B cell (primary cell): Measurements from ENCODE around the gene PRXL2A. TPM values are rescaled to one million over a fixed set of nuclear protein-coding genes. Genes with fewer than 3 reads are reported as not detected.

Source experiments
- ATAC-seq: fragments of 200-7000 bp; cut with Tn5 transposase; one replicate; pipeline ENCODE4 v1.10.0; 2021; ENCODE audit warnings: low read depth, mild to moderate bottlenecking, moderate number of reproducible peaks, moderate library complexity
- CTCF ChIA-PET: fragments of 350-600 bp; sonication (Branson Sonifier 250); formaldehyde crosslinking; loops from one replicate; lab custom pipeline; 2021; ENCODE audit warnings: antibody characterized with exemption, inconsistent platforms; lab: Charles Lee
- POLR2A ChIA-PET: fragments of 350-600 bp; sonication (Branson Sonifier 250); formaldehyde crosslinking; loops from one replicate; lab custom pipeline; 2021; ENCODE audit warnings: antibody characterized with exemption; lab: Charles Lee
- DNase-seq: peaks from one replicate; pipeline ENCODE4 v3.0.0; 2013
- H2AFZ ChIP-seq: 2 replicates; pipeline ENCODE4 v1.6.1; 2012; ENCODE audit warnings: mild to moderate bottlenecking, low read depth, low read length; ENCODE audit not compliant: insufficient read depth, poor library complexity, severe bottlenecking
- H3K27ac ChIP-seq, 2 donors: 1 replicate in 1 of 2; 2 replicates in 1 of 2; pipeline ENCODE4 v1.5.1; 2012 to 2013; ENCODE audit warnings: low read length in 2 of 2, mild to moderate bottlenecking in 2 of 2, moderate library complexity in 1 of 2
- H3K27me3 ChIP-seq, 4 experiments: fragments of 200-600 bp in 1 of 4; sonication (generic) in 1 of 4; replicated peaks in 1 of 4; 1 replicate in 2 of 4; 2 replicates in 2 of 4; pipeline versions ENCODE4 v1.6.1 to v1.7.0; 2013 to 2016; ENCODE audit warnings: low read length in 3 of 4, mild to moderate bottlenecking in 2 of 4, mixed read lengths in 1 of 4, moderate library complexity in 1 of 4; ENCODE audit not compliant: insufficient read depth in 4 of 4, control insufficient read depth in 3 of 4; ENCODE audit errors: control extremely low read depth in 1 of 4
- H3K36me3 ChIP-seq, 2 experiments: replicated peaks in 1 of 2; 1 replicate in 1 of 2; 2 replicates in 1 of 2; pipeline versions ENCODE4 v1.6.1 to v1.7.1; 2013; ENCODE audit warnings: low read length in 1 of 2; ENCODE audit not compliant: insufficient read depth in 2 of 2, control insufficient read depth in 1 of 2; ENCODE audit errors: control extremely low read depth in 1 of 2, extremely low read depth in 1 of 2
- H3K4me1 ChIP-seq, 2 donors: fragments of 200-600 bp in 1 of 2; sonication (generic) in 1 of 2; 1 replicate in 1 of 2; 2 replicates in 1 of 2; pipeline versions ENCODE4 v1.5.1 to v1.6.1; 2013 to 2017; ENCODE audit warnings: low read length in 2 of 2; ENCODE audit not compliant: control insufficient read depth in 2 of 2, insufficient read depth in 2 of 2
- H3K4me2 ChIP-seq: replicated peaks from 2 replicates; pipeline ENCODE3; 2012; ENCODE audit warnings: mild to moderate bottlenecking, low read depth, low read length; ENCODE audit not compliant: poor library complexity, severe bottlenecking
- H3K4me3 ChIP-seq, 5 experiments: fragments of 200-600 bp in 1 of 5; sonication (generic) in 1 of 5; 1 replicate in 3 of 5; 2 replicates in 2 of 5; pipeline versions ENCODE4 v1.5.1 to v1.7.0; 2011 to 2016; ENCODE audit warnings: low read length in 4 of 5, mild to moderate bottlenecking in 4 of 5, low read depth in 2 of 5, control low read depth in 1 of 5, moderate library complexity in 1 of 5; ENCODE audit not compliant: insufficient read depth in 1 of 5; ENCODE audit errors: control extremely low read depth in 1 of 5, extremely low read depth in 1 of 5
- H3K79me2 ChIP-seq: fragments of 200-600 bp; sonication (generic); one replicate; pipeline ENCODE4 v1.6.0; 2016; ENCODE audit warnings: low read length; ENCODE audit not compliant: control insufficient read depth, insufficient read depth
- H3K9ac ChIP-seq: fragments of 200-600 bp; sonication (generic); 2 replicates; pipeline ENCODE4 v1.6.1; 2017; ENCODE audit warnings: mild to moderate bottlenecking, low read length, moderate library complexity
- H3K9me3 ChIP-seq, 3 donors: one replicate each; pipeline versions ENCODE4 v1.6.1 to v1.7.1; 2013; ENCODE audit warnings: low read length in 2 of 3; ENCODE audit not compliant: control insufficient read depth in 2 of 3, insufficient read depth in 1 of 3; ENCODE audit errors: control extremely low read depth in 1 of 3
- H4K20me1 ChIP-seq: 2 replicates; pipeline ENCODE4 v1.6.0; 2012; ENCODE audit warnings: mild to moderate bottlenecking, low read length; ENCODE audit not compliant: insufficient read depth, control insufficient read depth, poor library complexity, severe bottlenecking
- H3K27ac Mint-ChIP-seq: one replicate; pipeline ENCODE4 v1.8.0; 2021; ENCODE audit warnings: mixed read lengths
- H3K27me3 Mint-ChIP-seq: one replicate; pipeline ENCODE4 v1.8.0; 2021; ENCODE audit warnings: mixed read lengths
- H3K4me1 Mint-ChIP-seq: one replicate; pipeline ENCODE4 v1.8.0; 2021; ENCODE audit warnings: mixed read lengths
- H3K4me3 Mint-ChIP-seq: one replicate; pipeline ENCODE4 v1.8.0; 2021; ENCODE audit warnings: mixed read lengths
- H3K9me3 Mint-ChIP-seq: one replicate; pipeline ENCODE4 v1.8.0; 2022; ENCODE audit warnings: mixed read lengths; ENCODE audit not compliant: insufficient read depth
- EZH2 ChIP-seq: IDR thresholded peaks from 2 replicates; pipeline ENCODE4 v1.6.1; 2012; ENCODE audit warnings: borderline replicate concordance, low read depth, mild to moderate bottlenecking, moderate library complexity, low read length; ENCODE audit not compliant: insufficient read depth, poor library complexity, severe bottlenecking
- WGBS: methylation state at CpG from one replicate; pipeline ENCODE4 v1.1.5; 2013; ENCODE audit warnings: missing lambda C conversion rate; ENCODE audit not compliant: insufficient coverage; 5-methylcytosine and 5-hydroxymethylcytosine counted together
- intact Hi-C: fragments of 100-400 bp; cut with micrococcal nuclease; formaldehyde crosslinking; loops from one replicate; pipeline ENCODE4 v1.10.0; 2022
- polyA plus RNA-seq: library from polyadenylated mRNA; depleted of rRNA; stranded (reverse); fragments of >200 nt; gene quantifications from 2 replicates; pipeline ENCODE4 v1.2.3, GENCODE V29; 2012
- total RNA-seq, 2 donors: library from RNA; stranded (reverse); fragments of 120-200 nt in 1 of 2; gene quantifications; 1 replicate in 1 of 2; 2 replicates in 1 of 2; pipeline versions ENCODE4 v1.2.3 to v1.2.4, GENCODE V29; 2013 to 2022
- TF ChIP-seq, protein P1 (sequence below): fragments of 200-600 bp; IDR thresholded peaks from one replicate; pipeline ENCODE4 v1.8.0; 2022; ENCODE audit warnings: antibody characterized with exemption, mild to moderate bottlenecking

The PRXL2A gene
- total and polyA plus RNA-seq, 2 donors (not counting 1 experiment from before 2014, with no cell fraction given), result 2.8 to 9.4 TPM

DNA sequence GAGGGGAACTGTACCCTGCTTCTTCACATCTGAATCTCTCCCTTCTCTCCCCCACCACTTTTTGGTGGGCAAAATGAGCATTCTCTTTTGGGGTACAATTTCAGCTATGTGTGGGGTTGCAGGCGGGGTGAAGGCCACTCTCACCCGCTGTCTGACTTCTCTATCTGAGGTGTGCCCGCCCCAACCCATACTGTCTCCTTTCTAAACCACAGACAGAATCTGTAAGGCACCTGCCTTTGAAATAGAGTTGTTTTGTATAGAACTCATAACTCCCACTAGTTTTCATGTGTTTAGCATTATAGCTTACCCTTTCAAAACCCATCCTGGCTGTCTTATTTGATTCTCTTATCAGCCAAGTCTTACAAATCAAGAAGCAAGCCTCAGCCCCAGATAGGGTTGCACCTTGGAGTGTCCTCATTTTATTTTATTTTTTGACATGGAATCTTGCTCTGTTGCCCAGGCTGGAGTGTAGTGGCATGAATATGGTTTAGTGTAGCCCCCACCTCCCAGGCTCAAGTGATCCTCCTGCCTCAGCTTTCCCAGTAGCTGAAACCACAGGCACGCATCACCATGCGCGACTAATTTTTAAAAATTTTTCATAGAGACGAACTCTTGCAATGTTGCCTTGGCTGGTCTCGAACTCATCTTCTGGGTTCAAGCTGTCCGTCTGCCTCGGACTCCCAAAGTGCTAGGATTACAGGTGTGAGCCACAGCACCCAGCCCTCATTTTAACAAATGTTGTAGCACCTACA, 57.7 kb downstream of the PRXL2A start:
- H3K27ac Mint-ChIP-seq, result peak overlapping the region; percentile 89
- no peak overlapping the region for H3K4me3 ChIP-seq
- H2AFZ ChIP-seq, result no peak overlapping the region
- CTCF ChIA-PET, result interaction anchor here (0.6 to 5.1 kb wide), 5 partner anchors 9 to 772 kb away, joined by 4 to 41 read pairs (median 5); no protein-coding TSS in a partner anchor
- peaks cover 75% of the 10 kb centered on the region in 2 donors for H3K4me1 ChIP-seq
- ATAC-seq, result peak; percentile 54
- H3K27me3 ChIP-seq, result no peaks in the 10 kb centered on the region
- no peak overlapping the region for H3K9ac ChIP-seq
- DNase-seq, result peak; percentile 39
- peak overlapping the region; percentile 48 for H3K4me2 ChIP-seq
- H3K4me1 Mint-ChIP-seq, result peaks cover 87% of the 10 kb centered on the region
- POLR2A ChIA-PET, result interaction anchor here (2.3 kb wide), 1 partner anchor 9 kb away, joined by 5 read pairs; no protein-coding TSS in a partner anchor
- intact Hi-C loops, result no loop called here
- H3K27ac ChIP-seq, result peak overlapping the region in 1 of 2 donors; percentile 47
- TF ChIP-seq, protein P1, sequence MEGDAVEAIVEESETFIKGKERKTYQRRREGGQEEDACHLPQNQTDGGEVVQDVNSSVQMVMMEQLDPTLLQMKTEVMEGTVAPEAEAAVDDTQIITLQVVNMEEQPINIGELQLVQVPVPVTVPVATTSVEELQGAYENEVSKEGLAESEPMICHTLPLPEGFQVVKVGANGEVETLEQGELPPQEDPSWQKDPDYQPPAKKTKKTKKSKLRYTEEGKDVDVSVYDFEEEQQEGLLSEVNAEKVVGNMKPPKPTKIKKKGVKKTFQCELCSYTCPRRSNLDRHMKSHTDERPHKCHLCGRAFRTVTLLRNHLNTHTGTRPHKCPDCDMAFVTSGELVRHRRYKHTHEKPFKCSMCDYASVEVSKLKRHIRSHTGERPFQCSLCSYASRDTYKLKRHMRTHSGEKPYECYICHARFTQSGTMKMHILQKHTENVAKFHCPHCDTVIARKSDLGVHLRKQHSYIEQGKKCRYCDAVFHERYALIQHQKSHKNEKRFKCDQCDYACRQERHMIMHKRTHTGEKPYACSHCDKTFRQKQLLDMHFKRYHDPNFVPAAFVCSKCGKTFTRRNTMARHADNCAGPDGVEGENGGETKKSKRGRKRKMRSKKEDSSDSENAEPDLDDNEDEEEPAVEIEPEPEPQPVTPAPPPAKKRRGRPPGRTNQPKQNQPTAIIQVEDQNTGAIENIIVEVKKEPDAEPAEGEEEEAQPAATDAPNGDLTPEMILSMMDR, result no peak
- no peak for TF ChIP-seq EZH2
- peak overlapping the region; percentile 57 for H3K4me3 Mint-ChIP-seq
- 78% methylated on average over 5 of the region's 10 CpGs for WGBS
- H3K79me2 ChIP-seq, result peaks cover 96% of the 10 kb centered on the region
- H3K9me3 Mint-ChIP-seq, result no peaks in the 10 kb centered on the region
- peaks cover 63% of the 10 kb centered on the region for H4K20me1 ChIP-seq
- peaks cover 0 to 19% of the 10 kb centered on the region in 2 experiments for H3K36me3 ChIP-seq
- H3K27me3 Mint-ChIP-seq, result no peaks in the 10 kb centered on the region
- no peaks in the 10 kb centered on the region for H3K9me3 ChIP-seq
